OCI-LY7 (cell line): ENCODE results near the gene PRMT3. TPM values are rescaled to one million over a fixed set of nuclear protein-coding genes. Genes with fewer than 3 reads are reported as not detected.

ENCODE experiments used
- BruUV-seq: library from RNA; stranded (reverse); fragments of 400-500 nt; replicated peaks from 2 replicates; lab custom pipeline; 2021; lab: Mats Ljungman, UMichigan
- CTCF ChIA-PET: fragments of 300-600 bp; sonication (Branson Sonifier 250); formaldehyde crosslinking; loops from one replicate; lab custom pipeline; 2022; ENCODE audit warnings: antibody characterized with exemption; ENCODE audit not compliant: unreplicated experiment; lab: Charles Lee
- POLR2A ChIA-PET: fragments of 300-600 bp; sonication (Branson Sonifier 250); formaldehyde crosslinking; loops from one replicate; lab custom pipeline; 2022; ENCODE audit warnings: antibody characterized with exemption; lab: Charles Lee
- DNase-seq: peaks from one replicate; pipeline ENCODE4 v3.0.0-alpha.2; 2015; ENCODE audit warnings: low spot score
- H2AFZ ChIP-seq: fragments of 200-600 bp; sonication (generic), shearing (Covaris generic); 2 replicates; pipeline ENCODE4 v1.6.1; 2014; ENCODE audit warnings: mild to moderate bottlenecking, antibody characterized with exemption, low read length, moderate library complexity
- H3K27ac ChIP-seq: fragments of 200-600 bp; sonication (generic); 2 replicates; pipeline ENCODE4 v1.5.1; 2014; ENCODE audit warnings: mixed run types, low read depth, mild to moderate bottlenecking, moderate library complexity, low read length, inconsistent platforms; ENCODE audit not compliant: poor library complexity, severe bottlenecking
- H3K36me3 ChIP-seq: fragments of 200-600 bp; sonication (generic); 2 replicates; pipeline ENCODE4 v1.6.1; 2014; ENCODE audit warnings: mild to moderate bottlenecking, antibody characterized with exemption, low read length, moderate library complexity, mixed read lengths; ENCODE audit not compliant: insufficient read depth
- H3K4me1 ChIP-seq: fragments of 200-600 bp; sonication (generic); 2 replicates; pipeline ENCODE4 v1.5.1; 2014; ENCODE audit warnings: mild to moderate bottlenecking, low read length; ENCODE audit not compliant: insufficient read depth, poor library complexity, severe bottlenecking
- H3K4me2 ChIP-seq: fragments of 200-600 bp; sonication (generic); 2 replicates; pipeline ENCODE4 v1.6.1; 2014; ENCODE audit warnings: mild to moderate bottlenecking, low read length
- H3K4me3 ChIP-seq: fragments of 200-600 bp; sonication (generic); 2 replicates; pipeline ENCODE4 v1.5.1; 2014; ENCODE audit warnings: mild to moderate bottlenecking, low read depth, low read length; ENCODE audit not compliant: poor library complexity, severe bottlenecking
- H3K79me2 ChIP-seq: fragments of 200-600 bp; sonication (generic); 2 replicates; pipeline ENCODE4 v1.6.1; 2016; ENCODE audit warnings: low read depth, mild to moderate bottlenecking, low read length, moderate library complexity, mixed read lengths; ENCODE audit not compliant: insufficient read depth
- H3K9me2 ChIP-seq: fragments of 200-600 bp; sonication (generic); 2 replicates; pipeline ENCODE4 v1.6.1; 2016; ENCODE audit warnings: mild to moderate bottlenecking, low read length, mixed read lengths; ENCODE audit not compliant: insufficient read depth
- H3K9me3 ChIP-seq: fragments of 200-600 bp; sonication (generic); 2 replicates; pipeline ENCODE4 v1.6.1; 2014; ENCODE audit warnings: mild to moderate bottlenecking, mixed run types, low read length, mixed read lengths
- H4K20me1 ChIP-seq: fragments of 200-600 bp; sonication (generic); 2 replicates; pipeline ENCODE4 v1.6.1; 2014; ENCODE audit warnings: mild to moderate bottlenecking, antibody characterized with exemption, low read length, moderate library complexity, mixed read lengths; ENCODE audit not compliant: insufficient read depth
- EZH2phosphoT487 ChIP-seq: fragments of 200-600 bp; sonication (generic); IDR thresholded peaks from 2 replicates; pipeline ENCODE4 v1.6.1; 2018; ENCODE audit warnings: low read depth, borderline replicate concordance, mild to moderate bottlenecking, mixed run types, antibody characterized with exemption, low read length, moderate library complexity, mixed read lengths
- intact Hi-C: fragments of 100-400 bp; cut with micrococcal nuclease; formaldehyde crosslinking; loops from one replicate; pipeline ENCODE4 v1.10.0; 2022; ENCODE audit not compliant: unreplicated experiment
- total RNA-seq, 2 experiments: library from RNA; depleted of rRNA in 1 of 2; stranded (reverse); fragments of >200 nt in 1 of 2; shearing (Covaris generic) in 1 of 2; gene quantifications; 2 replicates each; pipeline ENCODE4 v1.2.3, GENCODE V29; 2014 to 2022
- TF ChIP-seq, protein P1 (sequence below): fragments of 200-600 bp; sonication (generic); conservative IDR thresholded peaks from 2 replicates; pipeline ENCODE4 v1.5.1; 2014; ENCODE audit warnings: mild to moderate bottlenecking, antibody characterized with exemption, low read length, moderate library complexity, mixed read lengths

PRMT3 gene
- total RNA-seq, 2 experiments from 2014 or later: 34.0 to 50.0 TPM

DNA sequence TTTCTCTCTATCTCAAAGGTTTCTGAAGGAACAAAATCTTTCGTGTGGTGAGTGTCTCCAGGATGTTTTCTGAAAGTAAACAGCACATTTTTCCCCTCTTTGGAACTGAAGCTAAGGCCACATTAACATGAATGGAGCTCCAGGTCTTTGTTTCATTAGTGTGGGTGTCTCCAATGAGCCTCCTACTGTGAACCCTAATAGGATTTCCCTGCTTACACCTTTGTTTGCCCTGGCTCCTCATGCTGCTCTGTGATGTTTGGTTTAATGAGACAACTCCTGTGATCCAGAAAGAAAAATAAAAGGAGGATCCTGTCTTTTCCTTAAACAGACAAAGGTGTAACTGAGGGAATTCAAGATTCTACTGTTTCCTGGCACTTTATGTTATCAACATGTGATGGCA lies 135.0 kb downstream of the PRMT3 start:
- Histone ChIP-seq H3K4me2 (no peak overlapping the region), H4K20me1 (no peaks in the 10 kb centered on the region), H3K9me2 (no peaks in the 10 kb centered on the region), H3K4me1 (no peaks in the 10 kb centered on the region), H3K4me3 (no peak overlapping the region), H3K27ac (no peak overlapping the region), H3K9me3 (no peaks in the 10 kb centered on the region), H3K36me3 (no peaks in the 10 kb centered on the region), H2AFZ (no peak overlapping the region), H3K79me2 (no peaks in the 10 kb centered on the region)
- POLR2A ChIA-PET: interaction anchor here (0.6 to 1.3 kb wide), 3 partner anchors 10 to 14 kb away, joined by 3 to 4 read pairs (median 3); no protein-coding TSS in a partner anchor
- intact Hi-C loops: no loop called here
- no peak for TF ChIP-seq EZH2phosphoT487
- TF ChIP-seq, protein P1, sequence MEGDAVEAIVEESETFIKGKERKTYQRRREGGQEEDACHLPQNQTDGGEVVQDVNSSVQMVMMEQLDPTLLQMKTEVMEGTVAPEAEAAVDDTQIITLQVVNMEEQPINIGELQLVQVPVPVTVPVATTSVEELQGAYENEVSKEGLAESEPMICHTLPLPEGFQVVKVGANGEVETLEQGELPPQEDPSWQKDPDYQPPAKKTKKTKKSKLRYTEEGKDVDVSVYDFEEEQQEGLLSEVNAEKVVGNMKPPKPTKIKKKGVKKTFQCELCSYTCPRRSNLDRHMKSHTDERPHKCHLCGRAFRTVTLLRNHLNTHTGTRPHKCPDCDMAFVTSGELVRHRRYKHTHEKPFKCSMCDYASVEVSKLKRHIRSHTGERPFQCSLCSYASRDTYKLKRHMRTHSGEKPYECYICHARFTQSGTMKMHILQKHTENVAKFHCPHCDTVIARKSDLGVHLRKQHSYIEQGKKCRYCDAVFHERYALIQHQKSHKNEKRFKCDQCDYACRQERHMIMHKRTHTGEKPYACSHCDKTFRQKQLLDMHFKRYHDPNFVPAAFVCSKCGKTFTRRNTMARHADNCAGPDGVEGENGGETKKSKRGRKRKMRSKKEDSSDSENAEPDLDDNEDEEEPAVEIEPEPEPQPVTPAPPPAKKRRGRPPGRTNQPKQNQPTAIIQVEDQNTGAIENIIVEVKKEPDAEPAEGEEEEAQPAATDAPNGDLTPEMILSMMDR: no peak
- no TSS peak for BruUV-seq
- CTCF ChIA-PET: no interaction called here
- no peak for DNase-seq

DNA sequence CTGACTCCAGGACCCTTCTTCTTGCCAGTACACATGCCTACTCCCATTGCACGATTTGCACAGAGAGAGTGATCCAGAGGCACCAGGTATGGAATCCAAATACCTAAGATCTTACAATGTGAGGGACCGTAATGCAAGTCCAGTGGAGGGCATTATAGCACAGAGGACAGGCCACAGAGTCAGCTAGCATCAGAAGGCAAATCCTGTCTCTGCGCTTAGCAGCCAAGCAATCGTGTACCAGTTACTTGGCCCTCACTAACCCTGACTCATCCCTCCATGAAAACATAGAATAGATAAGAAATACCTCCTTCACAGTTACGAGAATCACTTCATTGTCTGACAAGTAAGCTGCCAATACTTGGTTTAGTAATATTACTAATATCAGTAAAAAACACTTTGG lies 142.2 kb downstream of the PRMT3 start:
- no peaks in the 10 kb centered on the region for H3K9me3 ChIP-seq
- intact Hi-C loops: no loop called here
- peaks cover 7% of the 10 kb centered on the region for H3K4me1 ChIP-seq
- ChIA-PET POLR2A (no interaction called here), CTCF (no interaction called here)
- TF ChIP-seq, protein P1: no peak
- no peak for TF ChIP-seq EZH2phosphoT487
- no peaks in the 10 kb centered on the region for H3K9me2 ChIP-seq
- no TSS peak for BruUV-seq
- no peak overlapping the region for H3K4me2 ChIP-seq
- H3K79me2 ChIP-seq: no peaks in the 10 kb centered on the region
- DNase-seq: no peak
- H3K36me3 ChIP-seq: no peaks in the 10 kb centered on the region
- H3K4me3 ChIP-seq: no peak overlapping the region
- no peaks in the 10 kb centered on the region for H4K20me1 ChIP-seq
- H2AFZ ChIP-seq: no peak overlapping the region
- H3K27ac ChIP-seq: no peak overlapping the region

DNA sequence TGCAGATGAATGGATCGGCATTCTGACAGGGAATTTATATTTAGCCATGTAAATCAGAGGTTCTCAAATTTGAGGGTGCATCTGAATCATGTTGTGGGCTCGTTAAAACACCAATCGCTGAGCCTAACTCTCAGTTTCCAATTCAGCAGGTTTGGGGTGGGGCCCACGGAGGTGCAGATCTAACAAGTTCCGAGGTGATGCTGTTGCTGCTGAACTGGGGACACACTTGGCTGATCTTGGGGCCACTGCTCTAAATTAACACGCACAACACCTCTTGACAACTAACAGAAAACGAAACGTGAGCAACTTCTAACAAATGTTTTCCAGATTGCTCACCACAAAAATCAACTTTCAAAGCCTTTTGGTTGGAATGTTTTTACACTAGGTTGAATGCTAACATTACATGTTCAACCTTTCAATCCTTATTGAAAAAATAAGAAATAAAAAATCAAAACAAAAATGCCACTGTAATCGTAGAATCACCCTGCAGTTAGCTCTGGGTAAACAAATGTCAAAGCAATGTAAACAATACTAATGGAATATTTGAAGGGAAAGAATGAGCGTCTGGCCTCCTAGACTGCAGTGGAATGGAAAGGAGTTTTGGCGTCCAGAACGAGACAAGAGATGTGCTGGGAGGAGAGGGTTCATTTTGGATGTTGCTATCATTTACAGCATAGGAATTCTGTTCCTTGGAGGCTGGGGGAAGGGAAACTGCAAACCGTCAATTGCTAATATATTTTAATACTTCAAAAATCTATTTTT lies 143.6 kb downstream of the PRMT3 start:
- Histone ChIP-seq H3K4me3 (no peak overlapping the region), H3K36me3 (no peaks in the 10 kb centered on the region), H3K9me3 (no peaks in the 10 kb centered on the region), H3K9me2 (no peaks in the 10 kb centered on the region), H3K4me1 (peaks cover 7% of the 10 kb centered on the region), H3K4me2 (peak overlapping the region; percentile 32), H4K20me1 (no peaks in the 10 kb centered on the region), H3K27ac (no peak overlapping the region), H3K79me2 (no peaks in the 10 kb centered on the region), H2AFZ (peak overlapping the region; percentile 49; the same call in 1 of the 2 replicates)
- DNase-seq: no peak
- TF ChIP-seq, protein P1: no peak
- no peak for TF ChIP-seq EZH2phosphoT487
- POLR2A ChIA-PET: no interaction called here
- CTCF ChIA-PET: no interaction called here
- BruUV-seq: no TSS peak
- intact Hi-C loops: no loop called here
